Gastroesophageal sphincter (tissue), 3 donors: ENCODE data around the gene CXCL1.

Experiments used
- EP300 ChIP-seq: sonication (generic); formaldehyde crosslinking; IDR thresholded peaks from one replicate; pipeline ENCODE4 v1.6.1; 2017; ENCODE audit warnings: antibody characterized with exemption, mild to moderate bottlenecking
- POLR2AphosphoS5 ChIP-seq: sonication (generic); formaldehyde crosslinking; IDR thresholded peaks from one replicate; pipeline ENCODE4 v1.6.1; 2017; ENCODE audit warnings: antibody characterized with exemption
- TF ChIP-seq, protein P1 (sequence below), 4 experiments: fragments of 200-600 bp in 2 of 4; fragments of 450-650 bp in 2 of 4; sonication (generic) in 1 of 4; IDR thresholded peaks; one replicate each; pipeline ENCODE4 v1.5.1; 2017 to 2019; ENCODE audit warnings: antibody characterized with exemption in 4 of 4, mild to moderate bottlenecking in 2 of 4, moderate library complexity in 2 of 4

DNA sequence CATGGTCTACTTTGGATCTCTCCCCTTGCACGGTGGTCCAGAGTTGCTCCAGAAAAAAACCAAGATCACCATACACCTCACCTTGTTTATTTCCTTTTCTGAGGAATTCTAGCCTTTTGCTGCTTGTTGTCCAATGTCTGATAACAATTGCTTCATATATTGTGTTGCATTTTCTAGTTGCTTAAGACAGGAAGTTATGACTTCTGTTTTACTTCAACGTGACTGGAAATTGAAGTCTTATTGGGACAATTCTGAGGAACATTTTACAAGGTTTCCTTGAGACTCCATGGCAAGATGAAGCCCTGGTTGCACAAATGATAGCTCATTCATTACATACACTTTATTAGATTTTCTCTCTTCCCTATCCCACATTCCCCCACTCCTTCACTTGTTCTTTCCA lies 5.2 kb downstream of the CXCL1 start:
- no peak for TF ChIP-seq POLR2AphosphoS5
- TF ChIP-seq, protein P1, sequence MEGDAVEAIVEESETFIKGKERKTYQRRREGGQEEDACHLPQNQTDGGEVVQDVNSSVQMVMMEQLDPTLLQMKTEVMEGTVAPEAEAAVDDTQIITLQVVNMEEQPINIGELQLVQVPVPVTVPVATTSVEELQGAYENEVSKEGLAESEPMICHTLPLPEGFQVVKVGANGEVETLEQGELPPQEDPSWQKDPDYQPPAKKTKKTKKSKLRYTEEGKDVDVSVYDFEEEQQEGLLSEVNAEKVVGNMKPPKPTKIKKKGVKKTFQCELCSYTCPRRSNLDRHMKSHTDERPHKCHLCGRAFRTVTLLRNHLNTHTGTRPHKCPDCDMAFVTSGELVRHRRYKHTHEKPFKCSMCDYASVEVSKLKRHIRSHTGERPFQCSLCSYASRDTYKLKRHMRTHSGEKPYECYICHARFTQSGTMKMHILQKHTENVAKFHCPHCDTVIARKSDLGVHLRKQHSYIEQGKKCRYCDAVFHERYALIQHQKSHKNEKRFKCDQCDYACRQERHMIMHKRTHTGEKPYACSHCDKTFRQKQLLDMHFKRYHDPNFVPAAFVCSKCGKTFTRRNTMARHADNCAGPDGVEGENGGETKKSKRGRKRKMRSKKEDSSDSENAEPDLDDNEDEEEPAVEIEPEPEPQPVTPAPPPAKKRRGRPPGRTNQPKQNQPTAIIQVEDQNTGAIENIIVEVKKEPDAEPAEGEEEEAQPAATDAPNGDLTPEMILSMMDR (IDR thresholded peaks at IDR 0.05): no peak
- TF ChIP-seq EP300: no peak
